Effector memory CD4-positive, alpha-beta T cell (primary cell): Measurements from ENCODE around the gene ANKRD36.
"Not testable (repeated sequence)": the region's sequence is repeated elsewhere in the genome, so short reads cannot be mapped to it uniquely, and the experiment has no call there.

Experiments used
- DNase-seq, 3 donors: peaks; one replicate each; pipeline ENCODE4 v3.0.0-alpha.2; 2020
- H3K27ac ChIP-seq: 2 replicates; pipeline ENCODE4 v1.7.0; 2013; ENCODE audit warnings: mild to moderate bottlenecking, low read length, moderate library complexity; ENCODE audit not compliant: insufficient read depth, poor library complexity, severe bottlenecking
- H3K27me3 ChIP-seq: replicated peaks from 2 replicates; pipeline ENCODE4 v1.7.0; 2013; ENCODE audit warnings: mild to moderate bottlenecking, low read length; ENCODE audit not compliant: insufficient read depth, control insufficient read depth, poor library complexity, severe bottlenecking
- H3K36me3 ChIP-seq: 2 replicates; pipeline ENCODE4 v1.7.0; 2013; ENCODE audit warnings: mild to moderate bottlenecking, low read length, moderate library complexity; ENCODE audit not compliant: control insufficient read depth, insufficient read depth
- H3K4me1 ChIP-seq: 2 replicates; pipeline ENCODE4 v1.7.0; 2013; ENCODE audit warnings: low read length, mild to moderate bottlenecking; ENCODE audit not compliant: control insufficient read depth, insufficient read depth, poor library complexity, severe bottlenecking
- H3K4me3 ChIP-seq: 2 replicates; pipeline ENCODE4 v1.7.0; 2013; ENCODE audit warnings: low read length, low read depth, mild to moderate bottlenecking; ENCODE audit not compliant: insufficient read depth, poor library complexity, severe bottlenecking
- H3K9me3 ChIP-seq: 2 replicates; pipeline ENCODE4 v1.7.0; 2013; ENCODE audit warnings: mild to moderate bottlenecking, low read length, moderate library complexity; ENCODE audit not compliant: control insufficient read depth

The ANKRD36 gene

GRCh38 chr2:97112320-97113049, 468 bp upstream of the ANKRD36 start:
- not testable (repeated sequence) for H3K9me3 ChIP-seq, H3K27me3 ChIP-seq, H3K36me3 ChIP-seq, H3K4me1 ChIP-seq
- Histone ChIP-seq H3K4me3 (peak overlapping the region; percentile 68), H3K27ac (peak overlapping the region; percentile 74)
- DNase-seq, result peak; percentile 18 to 57 (median 27)

GRCh38 chr2:97113882-97114255, 916 bp downstream of the ANKRD36 start:
- not testable (repeated sequence) for H3K9me3 ChIP-seq, H3K36me3 ChIP-seq, H3K27me3 ChIP-seq, H3K4me1 ChIP-seq, DNase-seq
- Histone ChIP-seq H3K27ac (peak overlapping the region; percentile 74), H3K4me3 (peak overlapping the region; percentile 68)

GRCh38 chr2:97129090-97129489, 16.1 kb downstream of the ANKRD36 start:
- not testable (repeated sequence) for H3K27me3 ChIP-seq, H3K36me3 ChIP-seq, H3K9me3 ChIP-seq, H3K4me3 ChIP-seq, H3K4me1 ChIP-seq, DNase-seq, H3K27ac ChIP-seq

GRCh38 chr2:97144016-97144415, 31.1 kb downstream of the ANKRD36 start:
- H3K4me1 ChIP-seq, H3K27ac ChIP-seq, H3K36me3 ChIP-seq, H3K4me3 ChIP-seq, H3K9me3 ChIP-seq, H3K27me3 ChIP-seq, DNase-seq: not testable (repeated sequence)

GRCh38 chr2:97166548-97166947, 53.6 kb downstream of the ANKRD36 start:
- not testable (repeated sequence) for H3K9me3 ChIP-seq, H3K27me3 ChIP-seq, H3K4me1 ChIP-seq, H3K36me3 ChIP-seq, H3K27ac ChIP-seq, H3K4me3 ChIP-seq, DNase-seq

- H3K36me3 ChIP-seq, H3K4me3 ChIP-seq, DNase-seq, H3K9me3 ChIP-seq, H3K27ac ChIP-seq, H3K4me1 ChIP-seq, H3K27me3 ChIP-seq: not testable (repeated sequence)
Measured at GRCh38 chr2:97167938-97168337, 55.0 kb downstream of the ANKRD36 start.

GRCh38 chr2:97168583-97168982, 55.6 kb downstream of the ANKRD36 start:
- not testable (repeated sequence) for H3K27ac ChIP-seq, H3K4me3 ChIP-seq, H3K4me1 ChIP-seq, H3K27me3 ChIP-seq, H3K36me3 ChIP-seq, H3K9me3 ChIP-seq, DNase-seq

- not testable (repeated sequence) for H3K9me3 ChIP-seq, H3K4me3 ChIP-seq, H3K4me1 ChIP-seq, H3K27me3 ChIP-seq, H3K36me3 ChIP-seq, DNase-seq, H3K27ac ChIP-seq
Measured at GRCh38 chr2:97180391-97180790, 67.4 kb downstream of the ANKRD36 start.

- not testable (repeated sequence) for DNase-seq, H3K4me3 ChIP-seq, H3K9me3 ChIP-seq, H3K4me1 ChIP-seq, H3K27me3 ChIP-seq, H3K27ac ChIP-seq
- peaks cover 30% of the 10 kb centered on the region for H3K36me3 ChIP-seq
Measured at GRCh38 chr2:97195349-97195748, 82.4 kb downstream of the ANKRD36 start.

- H3K36me3 ChIP-seq, result peaks cover 26% of the 10 kb centered on the region
- not testable (repeated sequence) for H3K9me3 ChIP-seq, H3K4me1 ChIP-seq, DNase-seq, H3K4me3 ChIP-seq, H3K27ac ChIP-seq, H3K27me3 ChIP-seq
Measured at GRCh38 chr2:97197251-97197650, 84.3 kb downstream of the ANKRD36 start.
